Measurements from ENCODE around the gene ZNF208.

- TF ChIP-seq CTCF (IDR thresholded peaks at IDR 0.05) (no peak), POLR2A (IDR thresholded peaks at IDR 0.05) (no peak)
Observed at GRCh38 chr19:21901861-21902260, 108.9 kb downstream of the ZNF208 start.
